Activated CD4-positive, CD25-positive, alpha-beta regulatory T cell treated with anti-CD3 and anti-CD28 coated beads, Interleukin-2, amount 50 U/mL, for 16 hours (primary cell): Measurements from ENCODE around the gene MLNR.
A peak's percentile ranks its signal among the peaks of the same experiment; 100 is the strongest.

Source experiments
- DNase-seq: peaks from one replicate; pipeline ENCODE4 v3.0.0-alpha.2; 2020; ENCODE audit warnings: low read depth, low spot score

The MLNR gene

DNA sequence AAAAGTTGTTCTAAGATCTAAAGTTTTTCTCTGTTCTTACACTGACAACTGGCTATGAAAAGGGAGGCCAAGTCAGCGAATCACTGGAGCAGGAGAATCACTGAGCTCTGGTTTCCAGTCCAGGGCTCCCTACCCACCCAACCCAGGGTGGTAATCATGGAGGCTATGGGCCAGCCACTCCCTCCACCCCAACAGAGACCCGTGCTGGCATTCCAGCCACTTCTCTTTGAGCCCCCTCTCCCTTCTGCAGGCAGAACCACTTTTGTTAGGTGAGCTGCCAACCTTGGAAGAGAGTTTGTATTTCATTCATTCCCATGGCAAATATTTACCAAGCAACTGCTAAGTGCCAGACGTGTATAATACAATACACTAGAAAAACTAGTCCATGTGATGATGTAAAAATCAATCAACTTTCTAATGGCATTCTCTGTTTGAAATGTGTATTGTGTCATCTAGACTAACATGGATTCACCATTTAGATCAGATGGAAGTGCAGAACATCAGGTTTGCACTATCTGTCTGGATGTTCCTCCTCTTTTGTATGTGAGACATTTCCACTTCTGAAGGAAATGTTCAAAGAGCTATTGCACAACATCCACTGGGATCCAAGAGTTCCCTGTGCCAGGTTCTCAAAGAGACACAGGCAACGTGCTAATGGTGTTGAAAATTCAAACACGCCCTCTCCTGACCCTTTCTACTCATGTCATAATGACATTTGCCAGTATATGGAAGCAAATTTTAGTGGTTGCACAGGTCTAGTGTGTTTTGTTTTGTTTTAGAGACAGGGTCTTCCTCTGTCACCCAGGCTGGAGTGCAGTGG is 5.3 kb downstream of the MLNR start:
- DNase-seq, result no peak

DNA sequence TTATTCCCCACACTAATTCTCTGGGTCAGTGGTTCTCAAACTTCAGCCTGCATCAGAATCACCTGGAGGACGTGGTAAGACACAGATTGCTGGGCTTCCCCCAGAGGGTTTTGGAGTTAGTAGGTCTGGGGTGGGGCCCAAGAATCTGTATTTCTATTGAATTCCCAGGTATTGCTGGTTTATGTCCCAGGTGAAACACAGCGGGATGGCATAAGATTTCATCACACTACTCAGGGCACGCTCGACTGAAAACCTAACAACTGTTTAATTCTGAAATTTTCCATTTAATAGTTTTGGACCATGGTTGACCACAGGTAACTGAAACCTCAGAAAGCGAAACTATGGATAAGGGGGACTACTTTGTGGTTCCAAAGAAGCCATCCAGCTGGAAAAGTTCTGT is 6.5 kb downstream of the MLNR start:
- no peak for DNase-seq

- no peak for DNase-seq
Measured at GRCh38 chr13:49234741-49235140, 14.6 kb downstream of the MLNR start.

GRCh38 chr13:49235856-49236431 is 15.8 kb downstream of the MLNR start:
- no peak for DNase-seq

GRCh38 chr13:49238621-49239020 is 18.5 kb downstream of the MLNR start:
- no peak for DNase-seq

- peak; percentile 10 for DNase-seq
Measured at GRCh38 chr13:49240017-49240416, 19.9 kb downstream of the MLNR start.

DNA sequence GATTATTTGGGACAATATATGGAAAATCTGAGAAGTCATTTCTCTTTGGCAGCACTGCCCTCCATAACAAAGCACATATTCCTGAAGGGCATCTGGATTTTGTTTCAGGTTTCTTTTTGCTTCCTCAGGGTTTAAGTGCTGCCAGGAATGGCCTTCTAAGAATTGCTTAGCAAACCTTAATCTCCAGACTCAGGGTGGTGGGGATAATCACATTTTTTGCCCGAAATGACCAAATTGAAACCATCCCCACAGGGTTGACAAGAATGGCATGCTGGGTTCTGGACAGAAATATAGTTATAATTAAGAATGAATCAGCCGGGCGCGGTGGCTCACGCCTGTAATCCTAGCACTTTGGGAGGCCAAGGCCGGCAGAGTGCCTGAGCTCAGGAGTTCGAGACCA is 21.2 kb downstream of the MLNR start:
- DNase-seq, result no peak

DNA sequence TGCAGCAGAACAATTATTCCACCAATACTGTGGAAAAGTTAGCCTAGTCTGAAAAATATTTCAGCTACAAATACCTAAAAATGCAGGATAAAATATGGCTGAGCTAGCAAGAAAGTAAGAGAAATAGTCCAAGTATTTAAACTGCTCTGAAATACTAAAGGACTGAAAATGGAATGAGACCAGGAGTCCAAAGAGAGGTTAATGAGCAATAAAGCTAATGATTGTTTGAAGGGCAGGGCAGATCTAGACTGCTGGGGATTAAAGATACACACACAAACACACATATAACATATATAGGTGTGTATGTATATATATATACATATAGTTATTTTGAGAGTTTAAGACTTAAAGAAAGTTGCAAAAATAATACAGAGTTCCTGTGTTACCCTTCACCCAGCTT is 25.0 kb downstream of the MLNR start:
- DNase-seq, result no peak

GRCh38 chr13:49246850-49247642 is 26.9 kb downstream of the MLNR start:
- DNase-seq, result no peak

DNA sequence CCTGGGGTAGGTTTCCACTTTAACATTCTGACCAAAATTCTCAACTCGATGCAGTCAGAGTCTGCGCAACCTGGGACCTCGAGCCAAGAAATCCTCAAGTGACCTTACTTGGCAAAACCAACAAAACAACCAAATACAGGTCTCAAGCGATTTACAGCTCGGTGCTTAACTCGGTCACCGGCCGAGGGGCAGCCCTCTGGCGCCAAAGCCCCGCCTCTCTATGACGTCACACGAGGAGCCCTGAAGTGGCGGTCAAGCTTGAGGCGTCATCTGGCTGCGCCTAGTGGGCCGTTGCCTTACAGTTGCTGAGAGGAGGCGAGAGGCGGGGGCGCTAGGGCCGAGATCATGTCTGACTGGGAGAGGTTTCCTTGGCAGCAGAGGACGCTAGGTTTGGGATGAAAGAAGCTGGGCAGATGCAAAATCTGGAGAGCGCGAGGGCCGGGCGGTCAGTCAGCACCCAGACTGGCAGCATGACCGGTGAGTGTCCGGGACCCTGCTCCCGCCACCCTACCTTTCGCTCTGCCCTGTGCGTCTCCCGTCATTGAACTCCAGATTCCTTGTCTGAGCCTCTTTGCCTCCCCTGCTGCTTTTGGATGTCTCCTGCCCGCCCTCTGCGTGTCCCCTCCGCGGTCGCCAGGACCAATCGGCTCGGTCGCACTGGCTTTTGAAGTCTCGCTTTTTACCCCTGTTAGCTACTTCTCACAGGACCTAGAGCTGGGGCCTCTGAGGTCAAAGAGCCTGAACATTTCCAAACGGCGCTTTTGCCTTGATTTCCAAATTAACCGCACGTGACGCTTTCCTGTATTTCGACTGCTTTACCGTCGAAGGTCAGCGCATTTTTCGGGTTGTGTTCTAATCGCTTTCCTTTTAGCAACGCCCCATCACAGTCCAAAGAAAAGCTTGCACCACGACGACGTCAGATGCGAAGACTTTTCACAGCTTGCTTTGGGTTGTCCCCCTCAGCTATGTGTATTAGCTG is 27.8 kb downstream of the MLNR start, which contains the start of gene CDADC1:
CDADC1 (plus strand) TSS at position 283 of the 979 bp plus-strand sequence; CDS start at position 396, 113 bp downstream.
- peak; percentile 72 for DNase-seq

DNA sequence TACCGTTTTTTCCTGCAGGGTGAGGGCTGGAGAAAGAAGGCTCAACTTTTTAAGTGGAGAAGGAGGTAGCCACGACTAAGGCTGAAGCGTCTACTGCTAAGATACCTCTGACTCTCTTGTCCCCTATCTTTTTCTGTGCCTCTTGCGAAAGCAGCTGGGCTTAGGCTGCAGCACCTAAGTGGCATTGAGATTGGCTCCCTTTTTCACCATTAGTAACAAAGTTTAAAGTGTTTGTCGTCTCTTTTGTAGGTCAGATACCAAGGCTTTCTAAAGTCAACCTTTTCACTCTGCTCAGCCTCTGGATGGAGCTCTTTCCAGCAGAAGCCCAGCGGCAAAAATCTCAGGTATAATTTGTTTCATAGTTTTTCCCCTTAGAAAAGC is 28.5 kb downstream of the MLNR start:
- DNase-seq, result no peak

DNA sequence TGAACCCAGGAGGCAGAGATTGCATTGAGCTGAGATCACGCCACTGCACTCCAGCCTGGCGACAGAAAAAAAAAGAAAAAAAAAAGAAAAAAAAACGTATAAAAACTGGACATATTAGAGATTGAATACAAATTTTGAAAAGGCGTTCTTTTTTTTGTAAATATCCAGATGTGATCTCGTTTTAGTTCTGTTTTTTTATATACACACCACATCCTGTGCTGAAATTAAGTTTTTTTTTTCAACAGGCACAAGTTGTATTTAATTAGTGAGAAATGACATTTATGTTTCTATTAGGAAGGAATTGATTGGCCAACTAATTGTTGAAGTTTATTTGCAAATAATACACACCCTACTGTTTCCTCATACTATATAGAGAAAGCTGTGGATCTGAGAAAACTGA is 31.2 kb downstream of the MLNR start:
- no peak for DNase-seq

DNA sequence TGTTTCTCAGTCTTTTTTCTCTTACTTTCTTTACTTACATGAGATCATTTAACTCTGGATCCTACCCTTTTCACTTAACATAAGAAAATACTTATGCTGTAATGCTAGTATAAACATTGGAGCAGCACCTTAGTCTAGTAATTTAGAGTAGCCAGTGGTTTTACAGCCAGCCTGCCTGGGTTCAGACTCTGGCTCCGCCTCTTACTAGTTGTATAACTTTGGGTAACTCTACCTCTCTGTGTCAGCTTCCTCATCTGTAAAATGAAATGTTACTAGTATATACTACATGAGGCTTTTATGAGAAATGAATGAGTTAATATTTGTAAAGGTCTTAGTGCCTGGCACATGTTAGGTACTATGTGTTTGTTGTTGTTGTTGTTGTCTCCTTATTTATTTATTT is 33.2 kb downstream of the MLNR start:
- DNase-seq, result no peak

GRCh38 chr13:49254007-49254406 is 33.9 kb downstream of the MLNR start:
- no peak for DNase-seq

DNA sequence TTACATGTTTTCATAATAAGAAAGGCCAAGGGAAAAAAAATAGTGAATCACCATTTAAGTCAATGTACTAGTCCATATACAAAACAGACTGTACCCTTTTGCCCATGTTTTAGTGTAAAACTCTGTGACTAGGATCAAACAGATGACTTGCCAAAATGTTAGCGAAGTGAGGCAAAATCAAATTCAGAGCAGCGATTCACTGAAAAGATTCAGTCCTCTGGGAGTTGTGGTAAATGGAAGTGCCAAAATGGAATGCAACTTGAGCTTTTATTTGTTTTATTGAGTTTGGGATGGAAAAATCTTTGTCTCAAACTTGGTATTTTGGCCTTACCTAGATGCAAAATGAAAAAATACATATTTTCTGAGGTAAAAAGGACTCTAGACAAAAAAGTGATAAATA is 36.7 kb downstream of the MLNR start:
- DNase-seq, result no peak

DNA sequence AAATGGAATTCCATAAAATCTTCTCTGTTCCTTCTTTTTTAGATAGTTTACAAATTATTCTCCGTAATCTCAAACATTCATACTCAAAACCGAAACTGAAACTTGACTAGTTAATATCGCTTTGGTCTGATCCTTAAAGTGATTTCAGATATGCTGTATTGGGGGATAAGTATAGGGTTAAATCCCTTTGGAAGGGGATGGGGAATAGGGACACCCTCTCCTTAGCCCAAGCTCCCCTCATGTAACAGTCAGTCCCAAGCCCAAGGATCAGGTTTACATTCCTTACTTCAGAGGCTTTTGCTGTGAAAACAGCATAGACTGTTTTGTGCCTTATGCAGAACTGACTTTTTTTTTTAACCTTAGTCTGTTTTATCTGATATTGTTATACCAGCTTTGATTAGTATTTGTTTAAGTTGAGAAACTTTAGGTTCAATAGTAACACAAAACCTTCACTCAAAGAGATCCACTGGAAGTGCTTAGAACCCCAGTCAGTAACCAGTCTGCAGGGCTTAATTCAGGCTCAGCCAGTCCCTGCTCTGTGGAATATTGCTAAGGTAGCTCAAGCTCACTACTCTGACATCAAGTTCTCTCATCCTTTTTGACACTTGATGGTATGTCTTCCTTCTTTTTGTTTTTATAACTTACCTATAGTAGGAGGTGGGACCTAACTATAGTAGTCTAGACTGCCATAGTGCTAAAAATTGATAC is 38.1 kb downstream of the MLNR start:
- no peak for DNase-seq

GRCh38 chr13:49259586-49259985 is 39.4 kb downstream of the MLNR start:
- DNase-seq, result no peak

DNA sequence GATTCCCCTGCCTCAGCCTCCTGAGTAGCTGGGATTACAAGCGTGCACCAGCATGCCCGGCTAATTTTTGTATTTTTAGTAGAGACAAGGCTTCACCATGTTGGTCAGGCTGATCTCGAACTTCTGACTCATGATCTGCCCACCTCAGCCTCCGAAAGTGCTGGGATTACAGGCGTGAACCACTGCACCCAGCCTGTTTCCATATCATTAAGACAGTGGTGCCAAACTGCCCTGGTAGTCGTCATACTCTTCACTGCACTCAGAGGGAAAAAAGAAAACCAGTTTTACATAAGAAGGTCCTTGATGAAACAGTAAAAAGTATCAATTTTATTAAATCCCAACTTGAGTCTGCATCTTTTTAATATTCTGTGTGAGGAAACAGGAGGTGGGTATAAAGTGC is 42.5 kb downstream of the MLNR start:
- DNase-seq, result no peak

DNA sequence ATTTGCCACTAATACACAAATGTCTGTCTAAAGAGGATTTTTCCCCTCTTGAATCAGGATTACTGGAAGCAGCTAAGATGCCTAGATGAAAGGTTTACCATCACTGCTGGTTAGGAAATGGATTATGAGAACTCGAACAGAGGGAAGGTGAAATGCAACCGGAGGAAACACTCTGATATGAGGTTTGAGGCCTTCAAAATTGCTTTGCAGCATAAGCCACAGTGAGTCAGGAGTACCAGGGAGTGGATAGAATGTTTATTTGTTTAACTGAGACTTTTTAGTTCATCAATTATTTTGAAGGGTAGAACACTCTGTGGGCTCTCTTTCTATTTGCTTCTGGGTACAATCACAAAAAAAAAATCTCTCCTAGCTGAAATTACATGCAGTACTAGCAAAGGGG is 45.7 kb downstream of the MLNR start:
- DNase-seq, result no peak

- no peak for DNase-seq
Measured at GRCh38 chr13:49271264-49271663, 51.1 kb downstream of the MLNR start.
